IgD-negative memory B cell (primary cell): Measurements from ENCODE around the gene FAM200B. TPM values are rescaled to one million over a fixed set of nuclear protein-coding genes. Genes with fewer than 3 reads are reported as not detected.

Source experiments
- H3K27ac Mint-ChIP-seq, 3 donors: one replicate each; pipeline ENCODE4 v1.8.0; 2020 to 2022; ENCODE audit warnings: mild to moderate bottlenecking in 3 of 3, mixed read lengths in 3 of 3, moderate library complexity in 1 of 3
- H3K27me3 Mint-ChIP-seq: one replicate; pipeline ENCODE4 v1.8.0; 2021; ENCODE audit warnings: mixed read lengths
- H3K36me3 Mint-ChIP-seq: one replicate; pipeline ENCODE4 v1.8.0; 2020; ENCODE audit warnings: mild to moderate bottlenecking, mixed read lengths
- H3K4me1 Mint-ChIP-seq, 3 donors: one replicate each; pipeline ENCODE4 v1.8.0; 2020 to 2022; ENCODE audit warnings: mixed read lengths in 3 of 3, mild to moderate bottlenecking in 1 of 3
- H3K4me3 Mint-ChIP-seq, 4 donors: one replicate each; pipeline ENCODE4 v1.8.0; 2020 to 2022; ENCODE audit warnings: mild to moderate bottlenecking in 4 of 4, mixed read lengths in 4 of 4, moderate library complexity in 3 of 4
- H3K9me3 Mint-ChIP-seq, 3 donors: one replicate each; pipeline ENCODE4 v1.8.0; 2020 to 2021; ENCODE audit warnings: mixed read lengths in 3 of 3, mild to moderate bottlenecking in 1 of 3
- polyA plus RNA-seq: library from polyadenylated mRNA; unstranded; fragments of 300-500 nt; fragmentation: Illumina TruSeq; gene quantifications from one replicate; pipeline ENCODE4 v1.2.3, GENCODE V29; 2021

Gene FAM200B
- polyA plus RNA-seq, 1 donor from 2014 or later: 39.5 TPM

DNA sequence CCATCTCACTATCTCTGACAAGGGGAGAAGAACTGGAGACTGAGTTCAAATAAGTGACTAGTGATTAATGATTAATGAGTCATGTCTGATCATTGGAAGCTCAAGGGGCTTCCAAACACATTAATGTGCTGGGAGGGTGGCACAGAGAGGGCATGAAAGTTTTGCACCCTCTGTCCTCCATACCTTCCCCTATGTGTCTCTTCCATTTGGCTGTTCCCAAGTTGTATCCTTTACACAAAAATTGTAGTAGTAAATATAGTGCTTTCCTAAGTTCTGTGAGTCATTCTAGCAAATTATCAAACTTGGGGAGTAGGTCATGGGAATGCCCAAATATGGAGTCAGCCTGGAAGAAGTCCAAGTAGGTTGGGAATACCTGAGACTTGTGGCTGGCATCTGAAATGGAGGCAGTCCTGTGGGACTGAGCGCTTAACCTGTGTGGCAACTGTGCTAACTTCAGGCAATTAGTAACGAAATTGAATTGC is 4.1 kb upstream of the FAM200B start:
- H3K9me3 Mint-ChIP-seq: no peaks in the 10 kb centered on the region
- H3K36me3 Mint-ChIP-seq: no peaks in the 10 kb centered on the region
- H3K27ac Mint-ChIP-seq: no peak overlapping the region
- no peaks in the 10 kb centered on the region for H3K27me3 Mint-ChIP-seq
- peak overlapping the region in 1 of 4 donors; percentile 16 for H3K4me3 Mint-ChIP-seq
- peaks cover 7 to 12% (median 8%) of the 10 kb centered on the region in 3 donors for H3K4me1 Mint-ChIP-seq

DNA sequence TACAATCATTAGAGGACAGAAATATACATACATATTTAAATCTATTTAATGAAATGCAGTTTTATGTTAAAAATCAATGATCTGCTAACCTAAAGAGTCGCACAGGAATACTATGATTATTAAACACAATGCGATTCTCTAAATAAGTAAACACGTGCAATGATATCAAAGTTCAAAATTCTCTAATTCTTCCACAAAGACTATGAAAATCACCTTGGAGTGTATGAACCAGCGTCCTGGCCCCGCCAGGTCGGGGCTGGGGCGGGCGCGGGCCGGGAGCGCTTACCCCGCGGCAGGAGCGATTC is 608 bp upstream of the FAM200B start:
- no peaks in the 10 kb centered on the region for H3K27me3 Mint-ChIP-seq
- peak overlapping the region; percentile 97 to 100 (median 98) for H3K4me3 Mint-ChIP-seq
- no peaks in the 10 kb centered on the region for H3K36me3 Mint-ChIP-seq
- peaks cover 9 to 17% (median 16%) of the 10 kb centered on the region in 3 donors for H3K4me1 Mint-ChIP-seq
- H3K9me3 Mint-ChIP-seq: no peaks in the 10 kb centered on the region
- peak overlapping the region in 2 of 3 donors; percentile 95 to 99 for H3K27ac Mint-ChIP-seq

DNA sequence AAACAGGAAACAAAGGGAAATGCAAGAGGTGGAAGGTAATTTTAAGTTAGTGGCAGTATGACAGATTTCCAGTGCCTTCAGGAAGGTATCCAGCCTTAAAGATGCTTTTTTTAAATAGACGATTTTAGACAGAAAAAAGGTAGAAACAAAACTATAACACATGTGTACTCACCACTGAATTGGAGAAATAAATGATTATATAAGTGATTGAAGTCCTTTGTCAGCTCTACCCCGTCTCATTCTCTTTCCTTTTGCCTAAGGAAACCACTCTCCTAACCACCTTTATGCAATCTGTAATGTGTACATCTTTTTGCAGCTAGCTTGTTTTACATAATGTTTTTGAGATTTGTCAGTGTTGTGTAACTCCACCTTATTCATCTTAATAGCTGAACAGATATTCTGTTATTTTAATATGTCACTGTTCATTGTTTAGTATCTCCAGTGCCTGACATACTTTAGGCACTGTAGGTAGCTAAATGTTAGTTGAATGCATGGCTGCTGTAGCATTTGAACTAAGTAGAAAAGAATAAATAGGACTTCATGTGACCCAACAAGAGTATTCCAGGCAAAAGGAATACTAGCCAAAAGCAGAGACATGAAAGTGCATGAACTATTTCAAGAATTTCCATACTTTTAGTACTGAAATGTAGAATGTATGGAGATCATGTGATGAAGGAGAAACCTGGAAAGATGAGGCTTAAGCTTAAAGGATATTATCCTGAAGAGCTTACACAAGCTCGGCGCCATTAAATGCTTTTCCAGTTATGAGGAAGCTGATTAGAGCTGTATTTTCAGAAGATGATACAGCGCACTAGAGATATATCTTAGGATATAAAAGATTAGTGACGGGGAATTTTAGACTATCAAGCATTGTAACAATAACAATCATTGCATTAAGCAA is 865 bp downstream of the FAM200B start:
- no peaks in the 10 kb centered on the region for H3K27me3 Mint-ChIP-seq
- H3K36me3 Mint-ChIP-seq: peaks cover 5% of the 10 kb centered on the region
- H3K27ac Mint-ChIP-seq: peak overlapping the region; percentile 54 to 99 (median 95)
- peak overlapping the region; percentile 97 to 100 (median 98) for H3K4me3 Mint-ChIP-seq
- H3K9me3 Mint-ChIP-seq: no peaks in the 10 kb centered on the region
- peaks cover 9 to 19% (median 16%) of the 10 kb centered on the region in 3 donors for H3K4me1 Mint-ChIP-seq

DNA sequence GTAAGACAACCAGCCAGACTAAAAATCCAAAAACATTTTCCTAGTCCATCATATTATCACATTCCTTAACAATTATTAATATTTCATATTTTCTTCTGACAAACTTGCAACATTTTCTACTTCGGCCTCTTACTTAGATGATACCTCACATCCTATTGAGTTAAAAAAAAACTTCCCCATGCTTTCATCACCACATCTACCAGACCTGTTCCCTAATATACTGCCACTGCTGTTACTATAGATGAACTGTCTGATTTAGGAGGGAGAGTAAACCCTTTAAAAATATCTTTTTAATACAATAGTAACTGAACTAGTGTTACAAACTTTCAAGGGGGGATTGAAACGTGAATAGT is 1.5 kb downstream of the FAM200B start:
- H3K4me3 Mint-ChIP-seq: peak overlapping the region in 1 of 4 donors; percentile 65
- H3K4me1 Mint-ChIP-seq: peaks cover 9 to 19% (median 16%) of the 10 kb centered on the region in 3 donors
- peaks cover 5% of the 10 kb centered on the region for H3K36me3 Mint-ChIP-seq
- no peak overlapping the region for H3K27ac Mint-ChIP-seq
- no peaks in the 10 kb centered on the region for H3K9me3 Mint-ChIP-seq
- no peaks in the 10 kb centered on the region for H3K27me3 Mint-ChIP-seq

DNA sequence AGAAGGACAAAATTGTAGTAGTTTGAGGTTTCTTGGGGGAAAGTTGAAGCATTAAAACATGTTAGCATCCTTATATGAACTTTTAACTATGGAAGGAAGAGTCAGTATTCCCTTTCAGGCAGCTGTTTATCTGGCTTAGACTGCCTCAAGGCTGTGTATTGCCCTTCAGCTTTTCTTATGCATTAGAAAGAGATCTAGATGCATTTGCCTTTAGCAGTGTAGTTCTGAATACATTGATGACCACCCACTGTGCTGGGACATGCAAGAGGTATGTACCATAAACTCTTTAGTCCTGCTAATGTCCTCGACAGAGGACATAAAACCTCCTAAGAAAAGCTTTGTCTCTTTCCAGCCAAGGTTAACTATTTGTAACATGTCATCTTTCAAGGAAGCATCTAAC is 2.9 kb downstream of the FAM200B start:
- Mint-ChIP-seq H3K27me3 (no peaks in the 10 kb centered on the region), H3K4me3 (no peak overlapping the region), H3K4me1 (peaks cover 9 to 19% (median 16%) of the 10 kb centered on the region in 3 donors), H3K27ac (no peak overlapping the region), H3K9me3 (no peaks in the 10 kb centered on the region), H3K36me3 (peaks cover 5% of the 10 kb centered on the region)

DNA sequence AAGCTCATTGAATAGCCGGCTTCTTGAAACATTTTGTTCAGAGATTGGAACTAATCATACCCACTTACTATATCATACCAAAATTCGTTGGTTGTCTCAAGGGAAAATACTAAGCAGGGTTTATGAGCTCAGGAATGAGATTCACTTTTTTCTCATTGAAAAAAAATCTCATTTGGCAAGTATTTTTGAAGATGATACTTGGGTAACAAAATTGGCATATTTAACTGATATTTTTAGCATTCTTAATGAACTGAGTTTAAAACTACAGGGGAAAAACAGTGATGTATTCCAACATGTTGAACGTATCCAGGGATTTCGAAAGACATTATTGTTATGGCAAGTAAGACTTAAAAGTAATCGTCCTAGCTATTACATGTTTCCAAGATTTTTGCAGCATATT is 6.4 kb downstream of the FAM200B start:
- H3K4me3 Mint-ChIP-seq: no peak overlapping the region
- peaks cover 0 to 10% (median 2%) of the 10 kb centered on the region in 3 donors for H3K4me1 Mint-ChIP-seq
- H3K27me3 Mint-ChIP-seq: no peaks in the 10 kb centered on the region
- peaks cover 5% of the 10 kb centered on the region for H3K36me3 Mint-ChIP-seq
- no peak overlapping the region for H3K27ac Mint-ChIP-seq
- no peaks in the 10 kb centered on the region for H3K9me3 Mint-ChIP-seq

DNA sequence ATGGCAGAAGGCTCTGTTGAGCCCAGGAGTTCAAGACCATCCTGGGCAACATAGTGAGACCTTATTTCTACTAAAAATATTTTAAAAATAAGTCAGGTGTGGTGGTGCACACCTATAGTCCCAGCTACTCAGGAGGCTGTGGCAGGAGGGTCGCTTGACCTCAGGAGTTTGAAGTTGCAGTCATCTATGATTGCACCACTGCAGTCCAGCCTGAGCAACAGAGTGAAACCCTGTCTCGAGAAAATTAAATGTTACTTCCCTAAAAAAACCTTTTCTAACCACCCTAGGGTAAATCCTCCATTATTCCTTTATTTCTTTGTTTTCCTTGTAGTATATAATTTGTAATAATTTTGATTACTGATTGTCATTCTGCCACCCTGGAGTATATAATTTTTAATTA is 7.9 kb downstream of the FAM200B start:
- H3K4me1 Mint-ChIP-seq: peaks cover 0 to 4% (median 0%) of the 10 kb centered on the region in 3 donors
- H3K4me3 Mint-ChIP-seq: no peak overlapping the region
- H3K27ac Mint-ChIP-seq: no peak overlapping the region
- no peaks in the 10 kb centered on the region for H3K27me3 Mint-ChIP-seq
- no peaks in the 10 kb centered on the region for H3K9me3 Mint-ChIP-seq
- H3K36me3 Mint-ChIP-seq: peaks cover 5% of the 10 kb centered on the region

DNA sequence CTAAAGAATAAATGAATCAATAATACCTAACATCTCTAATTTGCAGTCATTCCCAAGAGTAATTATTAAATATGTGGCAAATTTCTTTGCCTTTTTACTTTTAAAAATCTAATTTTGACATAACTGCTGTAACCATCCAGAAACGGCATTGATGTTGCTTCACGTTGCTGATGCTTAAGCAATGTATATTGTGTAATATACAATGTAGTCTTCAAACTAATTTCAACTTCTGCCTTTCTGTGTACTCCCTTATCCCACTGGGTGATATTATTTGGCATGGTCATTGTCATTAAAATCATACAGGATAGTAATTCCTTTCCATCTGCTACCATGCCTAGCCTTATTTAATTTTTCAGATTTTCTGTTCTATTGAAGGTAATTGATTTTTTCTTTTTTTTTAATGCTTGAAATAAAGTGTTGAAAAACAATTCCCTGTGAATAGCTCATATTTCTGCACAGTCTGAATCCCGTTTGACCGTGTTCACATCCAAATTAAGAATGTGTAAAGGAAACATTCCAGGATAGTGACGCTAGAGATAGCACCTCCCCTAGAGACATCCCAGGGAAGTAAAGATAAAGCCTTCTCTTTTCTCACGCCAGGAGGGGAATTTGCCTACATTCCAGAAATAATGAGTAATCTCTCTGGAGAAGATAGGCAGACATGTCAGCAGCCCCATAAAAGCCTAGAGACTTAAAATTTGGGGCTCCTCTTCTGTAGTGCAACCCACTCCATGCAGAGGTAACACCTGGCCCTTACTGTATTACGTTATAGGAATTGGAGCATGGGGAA is 8.6 kb downstream of the FAM200B start:
- H3K27me3 Mint-ChIP-seq: no peaks in the 10 kb centered on the region
- H3K27ac Mint-ChIP-seq: no peak overlapping the region
- H3K9me3 Mint-ChIP-seq: no peaks in the 10 kb centered on the region
- peaks cover 0 to 2% (median 0%) of the 10 kb centered on the region in 3 donors for H3K4me1 Mint-ChIP-seq
- H3K4me3 Mint-ChIP-seq: no peak overlapping the region
- peaks cover 5% of the 10 kb centered on the region for H3K36me3 Mint-ChIP-seq

DNA sequence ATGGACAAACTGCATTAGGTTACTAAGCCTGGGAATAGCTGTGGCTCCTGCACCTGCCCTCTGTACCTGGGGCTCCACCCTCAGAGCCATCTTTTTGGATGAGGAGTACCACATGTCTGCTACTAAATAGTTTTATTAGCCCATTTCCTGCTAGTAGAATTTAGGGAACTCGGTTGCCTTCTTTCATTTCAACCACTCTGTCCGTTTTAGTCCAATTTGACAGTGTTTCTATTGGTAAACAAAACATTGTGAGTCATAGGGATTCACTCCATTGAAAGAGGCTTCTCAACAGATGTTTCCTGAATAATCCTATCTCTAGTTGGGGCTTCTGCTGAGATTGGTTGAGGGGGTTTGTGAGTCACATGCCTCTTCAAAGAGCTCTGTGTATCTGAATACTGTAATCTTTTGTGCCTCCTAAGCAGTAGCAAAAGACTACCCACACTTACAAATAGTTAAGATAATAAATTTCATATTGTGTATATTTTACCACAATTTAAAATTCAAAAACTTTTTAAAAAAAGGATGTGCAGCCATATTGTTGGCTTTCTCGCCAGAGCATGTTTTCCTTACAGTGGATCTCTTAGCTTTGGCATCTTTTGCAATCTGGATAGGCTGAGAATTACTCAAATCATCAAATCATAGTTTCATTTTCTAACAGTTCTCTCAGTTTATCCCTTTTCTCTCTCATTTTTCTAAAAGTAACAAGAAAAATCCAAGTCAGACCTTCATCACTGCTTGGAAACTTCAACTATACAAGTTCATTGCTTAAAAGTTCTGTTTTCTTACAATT is 9.9 kb downstream of the FAM200B start:
- H3K36me3 Mint-ChIP-seq: peaks cover under 1% of the 10 kb centered on the region
- H3K4me1 Mint-ChIP-seq: no peaks in the 10 kb centered on the region
- H3K27me3 Mint-ChIP-seq: no peaks in the 10 kb centered on the region
- no peak overlapping the region for H3K4me3 Mint-ChIP-seq
- no peaks in the 10 kb centered on the region for H3K9me3 Mint-ChIP-seq
- no peak overlapping the region for H3K27ac Mint-ChIP-seq

DNA sequence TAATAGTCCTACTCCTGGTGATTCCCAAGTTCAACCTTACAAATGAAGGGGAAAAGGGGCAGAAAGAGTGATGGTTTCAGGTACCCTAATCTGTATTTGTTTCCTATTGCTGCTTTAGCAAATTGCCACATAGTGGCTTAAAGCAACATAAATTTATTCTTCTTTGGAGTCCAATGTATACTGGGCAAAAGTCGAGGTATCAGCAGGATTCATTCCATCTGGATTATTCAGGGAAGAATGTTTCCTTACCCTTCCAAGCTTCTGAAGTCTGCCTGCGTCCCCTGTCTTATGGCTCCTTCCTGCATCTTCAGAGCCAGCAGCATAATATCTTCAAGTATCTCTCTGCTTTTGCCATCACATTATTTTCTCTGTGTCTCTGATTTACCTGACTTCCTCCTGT is 11.0 kb downstream of the FAM200B start:
- peaks cover 7% of the 10 kb centered on the region for H3K27me3 Mint-ChIP-seq
- peak overlapping the region in 1 of 3 donors; percentile 84 for H3K27ac Mint-ChIP-seq
- H3K36me3 Mint-ChIP-seq: peaks cover 2% of the 10 kb centered on the region
- H3K9me3 Mint-ChIP-seq: no peaks in the 10 kb centered on the region
- H3K4me1 Mint-ChIP-seq: no peaks in the 10 kb centered on the region
- no peak overlapping the region for H3K4me3 Mint-ChIP-seq

DNA sequence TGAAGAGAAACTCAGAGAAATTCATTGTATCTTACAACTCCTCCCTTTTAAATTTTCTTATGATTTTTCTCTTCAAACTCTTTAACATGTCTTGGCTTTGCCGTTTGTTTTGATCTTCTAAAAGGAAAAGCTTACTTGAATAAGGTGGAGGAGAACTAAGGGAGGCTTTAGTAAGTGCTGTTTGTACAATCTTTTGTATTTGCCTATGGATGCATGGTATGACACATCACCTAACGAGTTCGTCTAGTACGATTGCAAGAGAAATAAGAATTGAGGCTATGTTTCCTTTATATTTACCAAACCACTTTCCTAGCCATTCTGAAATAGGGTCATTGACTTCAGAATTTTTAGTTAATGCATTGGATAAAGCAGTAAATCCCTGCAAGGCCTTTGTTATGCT is 12.8 kb downstream of the FAM200B start:
- Mint-ChIP-seq H3K27me3 (peaks cover 12% of the 10 kb centered on the region), H3K27ac (peak overlapping the region in 1 of 3 donors; percentile 2), H3K9me3 (peaks cover 0 to 3% (median 0%) of the 10 kb centered on the region in 3 donors), H3K36me3 (peaks cover 2% of the 10 kb centered on the region), H3K4me3 (no peak overlapping the region), H3K4me1 (no peaks in the 10 kb centered on the region)

DNA sequence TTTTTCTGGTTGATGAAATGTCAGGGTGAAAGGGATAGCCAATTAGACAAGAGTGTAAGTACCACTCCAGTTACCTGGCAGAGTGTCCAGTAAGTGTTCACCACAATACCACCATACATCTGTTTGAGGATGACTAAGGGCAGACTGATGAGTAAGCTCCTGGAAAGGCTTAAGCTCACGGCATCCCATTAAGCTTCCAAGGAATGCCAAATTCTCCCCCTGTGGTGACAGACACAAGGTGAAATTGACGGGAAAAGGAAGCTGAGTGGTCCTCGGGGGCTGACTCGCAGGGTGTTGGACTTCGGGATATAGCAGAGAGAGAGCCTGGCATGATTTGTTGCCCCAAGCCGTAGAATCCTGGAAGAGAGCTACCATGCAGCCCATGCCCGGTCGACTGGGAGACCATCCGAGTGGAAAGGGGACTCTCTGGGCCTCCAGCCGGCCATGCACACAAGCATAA is 13.6 kb downstream of the FAM200B start:
- H3K27me3 Mint-ChIP-seq: peaks cover 18% of the 10 kb centered on the region
- H3K27ac Mint-ChIP-seq: no peak overlapping the region
- no peak overlapping the region for H3K4me3 Mint-ChIP-seq
- peaks cover 0 to 7% (median 0%) of the 10 kb centered on the region in 3 donors for H3K9me3 Mint-ChIP-seq
- peaks cover 0 to 3% (median 0%) of the 10 kb centered on the region in 3 donors for H3K4me1 Mint-ChIP-seq
- peaks cover 4% of the 10 kb centered on the region for H3K36me3 Mint-ChIP-seq

DNA sequence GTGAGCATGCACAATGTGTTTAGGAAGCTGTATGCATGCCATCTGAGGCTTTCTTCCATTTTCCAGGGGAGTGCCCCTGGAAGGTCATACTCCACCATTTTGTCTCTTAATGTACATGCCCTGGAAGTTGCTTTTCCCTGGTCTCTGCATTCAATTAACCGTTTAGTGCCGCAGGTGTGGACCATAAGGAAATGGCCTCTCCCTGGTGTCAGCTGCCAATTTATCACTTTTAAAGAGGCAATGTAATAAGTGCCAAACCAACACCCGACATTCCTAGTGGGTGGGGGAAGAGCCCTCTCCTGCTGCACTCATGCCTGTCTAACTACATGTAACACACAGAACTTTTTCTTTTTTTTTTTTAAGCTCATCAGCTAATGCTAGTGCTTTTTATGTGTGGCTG is 14.1 kb downstream of the FAM200B start:
- Mint-ChIP-seq H3K4me1 (peaks cover 0 to 3% (median 0%) of the 10 kb centered on the region in 3 donors), H3K27me3 (peaks cover 18% of the 10 kb centered on the region), H3K4me3 (no peak overlapping the region), H3K27ac (peak overlapping the region in 1 of 3 donors; percentile 83), H3K9me3 (peaks cover 0 to 7% (median 0%) of the 10 kb centered on the region in 3 donors), H3K36me3 (peaks cover 4% of the 10 kb centered on the region)

DNA sequence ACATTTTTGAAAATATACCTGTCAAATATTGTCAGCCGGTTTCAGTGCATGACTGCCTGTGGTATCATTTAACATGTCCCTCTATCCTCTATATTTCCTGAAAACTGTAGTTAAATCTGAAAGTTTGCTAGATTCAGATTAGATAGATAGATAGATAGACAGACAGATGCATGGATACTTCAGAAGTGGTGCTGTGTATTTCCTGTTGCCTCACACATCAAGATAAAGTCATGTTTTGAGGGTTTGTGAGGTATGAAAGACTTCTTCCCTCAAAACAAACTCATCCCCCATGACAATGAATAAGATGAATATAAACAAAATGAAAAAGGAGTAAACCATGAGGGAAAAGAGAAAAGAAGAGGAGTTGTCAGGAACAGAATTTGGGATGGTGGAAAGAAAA is 15.2 kb downstream of the FAM200B start:
- H3K4me3 Mint-ChIP-seq: no peak overlapping the region
- H3K27ac Mint-ChIP-seq: no peak overlapping the region
- peaks cover 0 to 3% (median 0%) of the 10 kb centered on the region in 3 donors for H3K4me1 Mint-ChIP-seq
- H3K36me3 Mint-ChIP-seq: peaks cover 4% of the 10 kb centered on the region
- H3K9me3 Mint-ChIP-seq: peaks cover 0 to 7% (median 0%) of the 10 kb centered on the region in 3 donors
- peaks cover 22% of the 10 kb centered on the region for H3K27me3 Mint-ChIP-seq
